Endothelial cell (in vitro differentiated cells): ENCODE results near the gene BSCL2. TPM values are rescaled to one million over a fixed set of nuclear protein-coding genes. Genes with fewer than 3 reads are reported as not detected.
A peak's percentile ranks its signal among the peaks of the same experiment; 100 is the strongest.

Experiments used
- DNase-seq: peaks from one replicate; pipeline ENCODE4 v3.0.0; 2021; ENCODE audit warnings: low spot score
- H3K27ac Mint-ChIP-seq: one replicate; pipeline ENCODE4 v1.8.0; 2021; ENCODE audit warnings: mixed read lengths, inconsistent platforms; ENCODE audit not compliant: unreplicated experiment
- H3K27me3 Mint-ChIP-seq: one replicate; pipeline ENCODE4 v1.8.0; 2021; ENCODE audit warnings: mild to moderate bottlenecking, moderate library complexity, mixed read lengths, inconsistent platforms; ENCODE audit not compliant: unreplicated experiment
- H3K36me3 Mint-ChIP-seq: one replicate; pipeline ENCODE4 v1.8.0; 2021; ENCODE audit warnings: mild to moderate bottlenecking, low read depth, mixed read lengths, inconsistent platforms; ENCODE audit not compliant: unreplicated experiment
- H3K4me1 Mint-ChIP-seq: one replicate; pipeline ENCODE4 v1.8.0; 2021; ENCODE audit warnings: mild to moderate bottlenecking, mixed read lengths, inconsistent platforms; ENCODE audit not compliant: unreplicated experiment
- H3K4me3 Mint-ChIP-seq: one replicate; pipeline ENCODE4 v1.8.0; 2021; ENCODE audit warnings: mild to moderate bottlenecking, mixed read lengths, inconsistent platforms; ENCODE audit not compliant: unreplicated experiment
- H3K9me3 Mint-ChIP-seq: one replicate; pipeline ENCODE4 v1.8.0; 2021; ENCODE audit warnings: mixed read lengths, inconsistent platforms; ENCODE audit not compliant: unreplicated experiment
- long read RNA-seq: library from polyadenylated mRNA; unstranded; transcript quantifications from one replicate; pipeline ENCODE4 v2.0.0, GENCODE V29; 2020; ENCODE audit not compliant: unreplicated experiment
- total RNA-seq: library from RNA; stranded (reverse); fragmentation: NEBNext Ultra II Directional; extraction: Animal tissue kit (Norgen Biotek cat#: 25700); gene quantifications from one replicate; pipeline ENCODE4 v1.2.1, GENCODE V29; 2021; ENCODE audit not compliant: unreplicated experiment
- TF ChIP-seq, protein P1 (sequence below): fragments of 200-600 bp; sonication (generic); IDR thresholded peaks from one replicate; pipeline ENCODE4 v1.5.0; 2021; ENCODE audit warnings: antibody characterized with exemption; ENCODE audit not compliant: unreplicated experiment

The BSCL2 gene
- 53.6 TPM for total RNA-seq
- long read RNA-seq, transcript BSCL2-203 (11 exons, 1,683 nt) = major isoform, 21 of 46 reads
- long read RNA-seq, transcript BSCL2-207 (11 exons, 1,516 nt) = minor isoform, 15 of 46 reads
- long read RNA-seq, partial matches to known transcripts = 2 of 46 reads
- long read RNA-seq, other reads (novel, unspliced or antisense) = 6 of 46 reads

DNA sequence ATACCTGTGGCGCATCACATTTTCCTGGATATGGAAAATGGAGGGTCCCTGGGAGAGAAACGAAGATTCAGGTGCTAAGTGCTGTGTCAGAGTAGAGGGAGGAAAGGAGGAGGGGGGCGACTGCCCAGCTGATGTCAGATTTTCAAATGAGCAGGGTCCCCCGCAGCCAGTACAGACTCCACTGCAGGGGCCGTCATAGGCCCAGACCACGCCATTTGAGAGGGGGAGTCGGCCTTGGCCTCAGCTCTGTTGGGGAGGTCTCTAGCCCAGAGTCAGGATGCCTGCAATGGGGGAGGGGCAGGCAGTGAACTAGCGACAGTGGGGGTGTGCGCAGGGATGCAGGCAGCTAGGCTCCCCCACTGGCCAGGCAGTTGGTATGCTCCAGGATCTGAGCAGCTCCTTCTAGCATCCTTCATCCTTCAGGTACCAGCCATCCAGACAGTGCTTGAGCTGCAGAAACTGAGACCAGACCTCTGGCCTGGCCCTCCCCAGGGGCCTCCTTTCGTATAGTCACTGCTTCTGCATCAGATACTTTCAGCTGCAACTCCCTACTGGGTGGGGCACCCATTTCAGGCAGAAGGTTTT lies at the start of gene BSCL2, which contains the start of gene GNG3:
BSCL2 (minus strand) TSS at position 148 of the 585 bp plus-strand sequence. CDS start 229 bp downstream, outside the sequence.
GNG3 (plus strand) TSS at position 400 of the 585 bp plus-strand sequence. CDS start 620 bp downstream, outside the sequence.
- peak within 1 kb of the TSS; percentile 92 for H3K4me3 Mint-ChIP-seq
- peak; percentile 75 for DNase-seq
- H3K27me3 Mint-ChIP-seq = peaks cover 9% of the 10 kb centered on the region
- H3K36me3 Mint-ChIP-seq = peaks cover 17% of the 10 kb centered on the region
- H3K9me3 Mint-ChIP-seq = no peaks in the 10 kb centered on the region
- peaks cover 28% of the 10 kb centered on the region for H3K4me1 Mint-ChIP-seq
- peak within 1 kb of the TSS; percentile 89 for H3K27ac Mint-ChIP-seq
- TF ChIP-seq, protein P1, sequence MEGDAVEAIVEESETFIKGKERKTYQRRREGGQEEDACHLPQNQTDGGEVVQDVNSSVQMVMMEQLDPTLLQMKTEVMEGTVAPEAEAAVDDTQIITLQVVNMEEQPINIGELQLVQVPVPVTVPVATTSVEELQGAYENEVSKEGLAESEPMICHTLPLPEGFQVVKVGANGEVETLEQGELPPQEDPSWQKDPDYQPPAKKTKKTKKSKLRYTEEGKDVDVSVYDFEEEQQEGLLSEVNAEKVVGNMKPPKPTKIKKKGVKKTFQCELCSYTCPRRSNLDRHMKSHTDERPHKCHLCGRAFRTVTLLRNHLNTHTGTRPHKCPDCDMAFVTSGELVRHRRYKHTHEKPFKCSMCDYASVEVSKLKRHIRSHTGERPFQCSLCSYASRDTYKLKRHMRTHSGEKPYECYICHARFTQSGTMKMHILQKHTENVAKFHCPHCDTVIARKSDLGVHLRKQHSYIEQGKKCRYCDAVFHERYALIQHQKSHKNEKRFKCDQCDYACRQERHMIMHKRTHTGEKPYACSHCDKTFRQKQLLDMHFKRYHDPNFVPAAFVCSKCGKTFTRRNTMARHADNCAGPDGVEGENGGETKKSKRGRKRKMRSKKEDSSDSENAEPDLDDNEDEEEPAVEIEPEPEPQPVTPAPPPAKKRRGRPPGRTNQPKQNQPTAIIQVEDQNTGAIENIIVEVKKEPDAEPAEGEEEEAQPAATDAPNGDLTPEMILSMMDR = no peak

- no peak for DNase-seq
- Mint-ChIP-seq H3K36me3 (no peaks in the 10 kb centered on the region), H3K9me3 (no peaks in the 10 kb centered on the region), H3K4me1 (peaks cover 12% of the 10 kb centered on the region), H3K27me3 (peaks cover 9% of the 10 kb centered on the region), H3K27ac (peak overlapping the region; percentile 52), H3K4me3 (peak overlapping the region; percentile 53)
- TF ChIP-seq, protein P1 = no peak
Measured at GRCh38 chr11:62755086-62755615, 47.9 kb upstream of the BSCL2 start.

GRCh38 chr11:62753736-62754603 lies 46.7 kb upstream of the BSCL2 start, which contains the start of gene ZBTB3:
Gene ZBTB3 (minus strand): TSS chr11:62754160. CDS start chr11:62753664, 496 bp downstream.
- H3K27ac Mint-ChIP-seq = peak within 1 kb of the TSS; percentile 92
- peak; percentile 90 for DNase-seq
- TF ChIP-seq, protein P1 = no peak
- peak within 1 kb of the TSS; percentile 97 for H3K4me3 Mint-ChIP-seq
- peaks cover 9% of the 10 kb centered on the region for H3K27me3 Mint-ChIP-seq
- H3K36me3 Mint-ChIP-seq = peaks cover 2% of the 10 kb centered on the region
- no peaks in the 10 kb centered on the region for H3K9me3 Mint-ChIP-seq
- peaks cover 12% of the 10 kb centered on the region for H3K4me1 Mint-ChIP-seq

DNA sequence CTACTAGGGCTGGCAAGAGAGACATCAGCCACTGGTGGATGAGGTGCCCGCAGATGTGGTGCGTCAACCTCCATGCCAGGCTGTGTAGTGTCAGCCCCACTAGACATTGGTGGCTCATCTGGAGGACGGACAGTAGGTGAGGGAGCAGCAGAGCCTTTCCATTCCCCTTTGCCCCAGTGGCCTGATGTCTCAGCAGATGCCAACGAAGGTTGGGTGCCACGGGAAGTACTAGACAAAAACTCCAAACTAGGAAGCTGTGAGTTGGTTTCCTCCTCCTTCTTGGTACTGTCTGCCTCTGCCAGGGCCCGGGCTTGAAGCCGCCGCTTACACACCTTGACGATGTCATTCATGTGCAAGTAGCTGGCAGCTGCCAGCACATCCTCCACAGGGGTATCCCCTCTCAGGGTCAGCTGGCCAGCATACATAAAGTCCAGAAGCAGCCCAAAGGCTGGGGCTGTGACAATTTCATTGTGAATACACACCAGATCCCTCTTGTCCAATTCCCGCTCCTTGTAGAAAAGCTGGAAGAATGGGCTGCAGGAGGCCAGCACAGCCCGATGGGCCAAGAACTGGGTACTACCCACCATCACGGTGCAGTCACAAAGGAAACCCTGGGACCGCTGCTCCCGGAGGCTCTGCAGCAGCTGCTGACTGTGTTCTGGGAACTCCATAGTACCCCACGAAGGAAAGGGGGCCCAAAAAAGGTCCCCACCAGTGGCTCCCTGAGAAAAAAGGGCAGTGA lies 45.9 kb upstream of the BSCL2 start:
- no peak for DNase-seq
- peaks cover 9% of the 10 kb centered on the region for H3K27me3 Mint-ChIP-seq
- H3K4me3 Mint-ChIP-seq = peak overlapping the region; percentile 97
- H3K27ac Mint-ChIP-seq = no peak overlapping the region
- H3K4me1 Mint-ChIP-seq = peaks cover 10% of the 10 kb centered on the region
- peaks cover 4% of the 10 kb centered on the region for H3K36me3 Mint-ChIP-seq
- no peaks in the 10 kb centered on the region for H3K9me3 Mint-ChIP-seq
- TF ChIP-seq, protein P1 = no peak
